SK-N-SH treated with all-trans-retinoic acid at 6 μM for 48 hours (cell line): ENCODE results near the gene CRACR2B.

Experiments used
- ATAC-seq: fragments of 200-7000 bp; cut with Tn5 transposase; 3 replicates; pipeline ENCODE4 v1.9.1; 2020; ENCODE audit warnings: mild to moderate bottlenecking, moderate library complexity
- ARNTL ChIP-seq: fragments of 450-650 bp; formaldehyde crosslinking; IDR thresholded peaks from 2 replicates; pipeline ENCODE4 v1.5.0; 2020; ENCODE audit warnings: low read depth, mild to moderate bottlenecking, moderate library complexity, borderline replicate concordance
- BACH2 ChIP-seq: fragments of 250-450 bp; sonication (Bioruptor Pico); IDR thresholded peaks from 2 replicates; pipeline ENCODE4 v1.9.0; 2021; ENCODE audit warnings: mild to moderate bottlenecking, borderline replicate concordance
- CREB5 ChIP-seq: fragments of 250-450 bp; sonication (Bioruptor Pico); IDR thresholded peaks from 2 replicates; pipeline ENCODE4 v1.5.1; 2020; ENCODE audit warnings: low read depth, mild to moderate bottlenecking, moderate library complexity
- CSDC2 ChIP-seq: fragments of 250-450 bp; sonication (Bioruptor Pico); IDR thresholded peaks from 2 replicates; pipeline ENCODE4 v1.5.0; 2020; ENCODE audit warnings: mild to moderate bottlenecking, moderate library complexity
- CSRNP3 ChIP-seq: fragments of 250-450 bp; sonication (Bioruptor Pico); IDR thresholded peaks from 2 replicates; pipeline ENCODE4 v1.5.1; 2021; ENCODE audit warnings: mild to moderate bottlenecking, moderate library complexity
- ESRRG ChIP-seq: fragments of 250-450 bp; sonication (Bioruptor Pico); IDR thresholded peaks from 2 replicates; pipeline ENCODE4 v1.6.1; 2021; ENCODE audit warnings: mild to moderate bottlenecking
- GLIS3 ChIP-seq: fragments of 250-450 bp; sonication (Bioruptor Pico); IDR thresholded peaks from 2 replicates; pipeline ENCODE4 v1.5.0; 2020; ENCODE audit warnings: mild to moderate bottlenecking, moderate library complexity
- ISL1 ChIP-seq: fragments of 250-450 bp; sonication (Bioruptor Pico); IDR thresholded peaks from 2 replicates; pipeline ENCODE4 v2.1.2; 2022; ENCODE audit warnings: mild to moderate bottlenecking, moderate library complexity
- POU6F1 ChIP-seq: fragments of 250-450 bp; sonication (Bioruptor Pico); IDR thresholded peaks from 2 replicates; pipeline ENCODE4 v1.8.0; 2021; ENCODE audit warnings: low read depth, mild to moderate bottlenecking, moderate library complexity, borderline replicate concordance
- PPARA ChIP-seq: fragments of 250-450 bp; sonication (Bioruptor Pico); IDR thresholded peaks from 2 replicates; pipeline ENCODE4 v1.5.0; 2020; ENCODE audit warnings: mild to moderate bottlenecking, borderline replicate concordance
- SNAI2 ChIP-seq: fragments of 250-450 bp; sonication (Bioruptor Pico); IDR thresholded peaks from 2 replicates; pipeline ENCODE4 v1.5.0; 2020; ENCODE audit warnings: mild to moderate bottlenecking, moderate library complexity
- TCF4 ChIP-seq: fragments of 250-450 bp; sonication (Bioruptor Pico); IDR thresholded peaks from 2 replicates; pipeline ENCODE4 v1.8.0; 2021; ENCODE audit warnings: mild to moderate bottlenecking, moderate library complexity, borderline replicate concordance
- TOX ChIP-seq: fragments of 250-450 bp; sonication (Bioruptor Pico); IDR thresholded peaks from 2 replicates; pipeline ENCODE4 v1.8.0; 2021; ENCODE audit warnings: mild to moderate bottlenecking, moderate library complexity, borderline replicate concordance
- ZC3H10 ChIP-seq: fragments of 250-450 bp; sonication (Bioruptor Pico); IDR thresholded peaks from 2 replicates; pipeline ENCODE4 v1.5.1; 2021; ENCODE audit warnings: mild to moderate bottlenecking, moderate library complexity
- ZFP30 ChIP-seq: fragments of 450-650 bp; formaldehyde crosslinking; IDR thresholded peaks from 2 replicates; pipeline ENCODE4 v1.5.0; 2022; ENCODE audit warnings: mild to moderate bottlenecking, moderate library complexity
- ZNF70 ChIP-seq: fragments of 450-650 bp; formaldehyde crosslinking; IDR thresholded peaks from 2 replicates; pipeline ENCODE4 v1.5.0; 2020; ENCODE audit warnings: mild to moderate bottlenecking, moderate library complexity
- ZNF8 ChIP-seq: fragments of 450-650 bp; formaldehyde crosslinking; IDR thresholded peaks from 2 replicates; pipeline ENCODE4 v1.5.0; 2020; ENCODE audit warnings: mild to moderate bottlenecking, moderate library complexity
- TF ChIP-seq, protein P1 (sequence below): fragments of 250-450 bp; sonication (Bioruptor Pico); IDR thresholded peaks from 2 replicates; pipeline ENCODE4 v1.8.0; 2020; ENCODE audit warnings: mild to moderate bottlenecking, moderate library complexity, borderline replicate concordance
- TF ChIP-seq, protein P2 (sequence below): fragments of 250-450 bp; sonication (Bioruptor Pico); IDR thresholded peaks from 2 replicates; pipeline ENCODE4 v1.5.0; 2020; ENCODE audit warnings: mild to moderate bottlenecking, moderate library complexity

CRACR2B gene

GRCh38 chr11:859394-860131 lies 31.8 kb downstream of the CRACR2B start:
- peak; percentile 83 for ATAC-seq

DNA sequence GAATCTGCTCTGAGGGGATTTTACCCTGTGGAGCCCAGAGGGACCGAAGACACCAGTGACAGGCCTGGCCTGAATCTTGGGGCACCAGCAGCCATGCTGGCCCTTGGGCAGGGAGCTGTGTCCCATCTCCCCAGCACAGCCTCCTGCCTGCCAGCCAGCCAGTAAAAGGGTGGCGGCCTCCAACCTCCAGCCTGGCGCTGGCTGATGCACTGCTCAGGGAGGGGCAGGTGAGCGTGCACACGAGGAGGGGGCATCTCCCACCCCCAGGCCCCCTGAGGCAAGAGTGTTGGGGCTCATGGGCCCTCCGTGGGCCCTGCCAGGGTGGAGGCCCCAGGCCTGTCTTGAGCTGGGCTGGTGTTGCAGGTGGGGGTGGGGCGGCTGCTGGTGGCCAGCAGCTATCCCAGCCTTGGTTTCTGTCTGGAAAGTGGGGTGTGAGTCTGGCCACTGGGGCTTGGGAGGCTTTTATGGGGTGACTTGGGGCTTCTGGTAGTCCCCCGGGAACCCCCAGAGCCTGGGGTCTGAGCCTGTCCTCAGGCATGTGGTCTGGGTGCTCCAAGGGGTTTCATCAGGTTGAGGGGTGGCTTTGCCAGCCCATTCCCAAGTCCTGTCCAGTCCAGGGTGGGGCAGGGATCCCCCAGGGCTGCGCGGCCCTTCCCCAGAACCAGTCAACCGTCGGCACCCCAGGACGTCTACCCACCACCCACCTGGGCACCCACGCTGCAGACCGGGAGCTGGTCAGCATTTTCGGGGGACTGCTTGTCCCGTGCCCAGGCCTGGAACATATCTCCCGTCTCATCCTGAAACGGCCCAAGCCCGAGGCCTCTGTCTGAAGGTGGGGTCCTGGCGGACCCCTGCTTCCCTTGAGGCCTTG lies 32.8 kb downstream of the CRACR2B start:
- ATAC-seq, result peak; percentile 1; the same call in 2 of the 3 replicates
- no peak for TF ChIP-seq GLIS3 (CRISPR knock-in tag)
- TF ChIP-seq ZC3H10 (CRISPR knock-in tag), result no peak
- TF ChIP-seq ESRRG (CRISPR knock-in tag), result no peak
- TF ChIP-seq, protein P1, sequence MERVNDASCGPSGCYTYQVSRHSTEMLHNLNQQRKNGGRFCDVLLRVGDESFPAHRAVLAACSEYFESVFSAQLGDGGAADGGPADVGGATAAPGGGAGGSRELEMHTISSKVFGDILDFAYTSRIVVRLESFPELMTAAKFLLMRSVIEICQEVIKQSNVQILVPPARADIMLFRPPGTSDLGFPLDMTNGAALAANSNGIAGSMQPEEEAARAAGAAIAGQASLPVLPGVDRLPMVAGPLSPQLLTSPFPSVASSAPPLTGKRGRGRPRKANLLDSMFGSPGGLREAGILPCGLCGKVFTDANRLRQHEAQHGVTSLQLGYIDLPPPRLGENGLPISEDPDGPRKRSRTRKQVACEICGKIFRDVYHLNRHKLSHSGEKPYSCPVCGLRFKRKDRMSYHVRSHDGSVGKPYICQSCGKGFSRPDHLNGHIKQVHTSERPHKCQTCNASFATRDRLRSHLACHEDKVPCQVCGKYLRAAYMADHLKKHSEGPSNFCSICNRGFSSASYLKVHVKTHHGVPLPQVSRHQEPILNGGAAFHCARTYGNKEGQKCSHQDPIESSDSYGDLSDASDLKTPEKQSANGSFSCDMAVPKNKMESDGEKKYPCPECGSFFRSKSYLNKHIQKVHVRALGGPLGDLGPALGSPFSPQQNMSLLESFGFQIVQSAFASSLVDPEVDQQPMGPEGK (CRISPR knock-in tag), result no peak
- TF ChIP-seq TOX (CRISPR knock-in tag), result no peak
- no peak for TF ChIP-seq ZNF70 (CRISPR knock-in tag)
- TF ChIP-seq PPARA (CRISPR knock-in tag), result no peak
- no peak for TF ChIP-seq ZNF8 (CRISPR knock-in tag)
- TF ChIP-seq ARNTL (CRISPR knock-in tag), result no peak
- TF ChIP-seq SNAI2, result no peak
- no peak for TF ChIP-seq CSDC2 (CRISPR knock-in tag)
- TF ChIP-seq ZFP30 (CRISPR knock-in tag), result no peak
- TF ChIP-seq, all 23 proteins: peak for 0

More at GRCh38 chr11:859394-860131, 31.8 kb downstream of the CRACR2B start:
- TF ChIP-seq ZC3H10 (CRISPR knock-in tag) (no peak), BACH2 (no peak), CSRNP3 (CRISPR knock-in tag) (no peak), CREB5 (no peak), PPARA (CRISPR knock-in tag) (no peak), SNAI2 (no peak), POU6F1 (CRISPR knock-in tag) (no peak), ESRRG (CRISPR knock-in tag) (no peak), TCF4 (CRISPR knock-in tag) (no peak), ISL1 (CRISPR knock-in tag) (no peak)
- TF ChIP-seq, protein P1 (CRISPR knock-in tag), result no peak
- TF ChIP-seq, protein P2, sequence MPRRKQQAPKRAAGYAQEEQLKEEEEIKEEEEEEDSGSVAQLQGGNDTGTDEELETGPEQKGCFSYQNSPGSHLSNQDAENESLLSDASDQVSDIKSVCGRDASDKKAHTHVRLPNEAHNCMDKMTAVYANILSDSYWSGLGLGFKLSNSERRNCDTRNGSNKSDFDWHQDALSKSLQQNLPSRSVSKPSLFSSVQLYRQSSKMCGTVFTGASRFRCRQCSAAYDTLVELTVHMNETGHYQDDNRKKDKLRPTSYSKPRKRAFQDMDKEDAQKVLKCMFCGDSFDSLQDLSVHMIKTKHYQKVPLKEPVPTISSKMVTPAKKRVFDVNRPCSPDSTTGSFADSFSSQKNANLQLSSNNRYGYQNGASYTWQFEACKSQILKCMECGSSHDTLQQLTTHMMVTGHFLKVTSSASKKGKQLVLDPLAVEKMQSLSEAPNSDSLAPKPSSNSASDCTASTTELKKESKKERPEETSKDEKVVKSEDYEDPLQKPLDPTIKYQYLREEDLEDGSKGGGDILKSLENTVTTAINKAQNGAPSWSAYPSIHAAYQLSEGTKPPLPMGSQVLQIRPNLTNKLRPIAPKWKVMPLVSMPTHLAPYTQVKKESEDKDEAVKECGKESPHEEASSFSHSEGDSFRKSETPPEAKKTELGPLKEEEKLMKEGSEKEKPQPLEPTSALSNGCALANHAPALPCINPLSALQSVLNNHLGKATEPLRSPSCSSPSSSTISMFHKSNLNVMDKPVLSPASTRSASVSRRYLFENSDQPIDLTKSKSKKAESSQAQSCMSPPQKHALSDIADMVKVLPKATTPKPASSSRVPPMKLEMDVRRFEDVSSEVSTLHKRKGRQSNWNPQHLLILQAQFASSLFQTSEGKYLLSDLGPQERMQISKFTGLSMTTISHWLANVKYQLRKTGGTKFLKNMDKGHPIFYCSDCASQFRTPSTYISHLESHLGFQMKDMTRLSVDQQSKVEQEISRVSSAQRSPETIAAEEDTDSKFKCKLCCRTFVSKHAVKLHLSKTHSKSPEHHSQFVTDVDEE (CRISPR knock-in tag), result no peak
